Neuron (in vitro differentiated cells): ENCODE measurements around the gene CARD9.
A peak's percentile ranks its signal among the peaks of the same experiment; 100 is the strongest.

ENCODE experiments used
- H2AFZ ChIP-seq: one replicate; pipeline ENCODE4 v1.6.1; 2013; ENCODE audit warnings: low read depth, mild to moderate bottlenecking, inconsistent platforms, low read length, moderate library complexity
- H3K27me3 ChIP-seq: one replicate; pipeline ENCODE4 v1.6.1; 2013; ENCODE audit warnings: low read length; ENCODE audit not compliant: insufficient read depth
- H3K36me3 ChIP-seq: one replicate; pipeline ENCODE4 v1.6.1; 2013; ENCODE audit warnings: low read length; ENCODE audit not compliant: insufficient read depth
- H3K4me1 ChIP-seq: one replicate; pipeline ENCODE4 v1.6.1; 2013; ENCODE audit warnings: low read length; ENCODE audit not compliant: insufficient read depth
- H3K4me3 ChIP-seq: 2 replicates; pipeline ENCODE4 v1.5.1; 2013; ENCODE audit warnings: mild to moderate bottlenecking, low read length, moderate library complexity
- H3K9me3 ChIP-seq: one replicate; pipeline ENCODE4 v1.6.1; 2013; ENCODE audit warnings: low read length

CARD9 gene

GRCh38 chr9:136334541-136334940 lies 38.9 kb downstream of the CARD9 start:
- H3K36me3 ChIP-seq: peaks cover 42% of the 10 kb centered on the region
- H3K4me3 ChIP-seq: no peak overlapping the region
- H3K27me3 ChIP-seq: no peaks in the 10 kb centered on the region
- no peak overlapping the region for H2AFZ ChIP-seq
- H3K9me3 ChIP-seq: no peaks in the 10 kb centered on the region
- H3K4me1 ChIP-seq: peaks cover under 1% of the 10 kb centered on the region

GRCh38 chr9:136333486-136333885 lies 40.0 kb downstream of the CARD9 start:
- Histone ChIP-seq H2AFZ (no peak overlapping the region), H3K27me3 (no peaks in the 10 kb centered on the region), H3K9me3 (no peaks in the 10 kb centered on the region), H3K4me1 (peaks cover 11% of the 10 kb centered on the region), H3K36me3 (peaks cover 37% of the 10 kb centered on the region), H3K4me3 (no peak overlapping the region)

- peaks cover 16% of the 10 kb centered on the region for H3K4me1 ChIP-seq
- no peaks in the 10 kb centered on the region for H3K27me3 ChIP-seq
- H3K9me3 ChIP-seq: no peaks in the 10 kb centered on the region
- H3K4me3 ChIP-seq: no peak overlapping the region
- H3K36me3 ChIP-seq: peaks cover 33% of the 10 kb centered on the region
- no peak overlapping the region for H2AFZ ChIP-seq
These were observed 40.4 kb downstream of the CARD9 start for GRCh38 chr9:136333045-136333444.

- no peaks in the 10 kb centered on the region for H3K9me3 ChIP-seq
- H2AFZ ChIP-seq: no peak overlapping the region
- peaks cover 18% of the 10 kb centered on the region for H3K4me1 ChIP-seq
- H3K36me3 ChIP-seq: peaks cover 29% of the 10 kb centered on the region
- no peak overlapping the region for H3K4me3 ChIP-seq
- H3K27me3 ChIP-seq: no peaks in the 10 kb centered on the region
These were observed 40.9 kb downstream of the CARD9 start for GRCh38 chr9:136332482-136332983.

GRCh38 chr9:136331556-136332481 lies 41.6 kb downstream of the CARD9 start:
- Histone ChIP-seq H3K9me3 (no peaks in the 10 kb centered on the region), H2AFZ (no peak overlapping the region), H3K36me3 (peaks cover 22% of the 10 kb centered on the region), H3K4me1 (peaks cover 21% of the 10 kb centered on the region), H3K4me3 (no peak overlapping the region), H3K27me3 (no peaks in the 10 kb centered on the region)

GRCh38 chr9:136331030-136331429 lies 42.4 kb downstream of the CARD9 start:
- no peak overlapping the region for H3K4me3 ChIP-seq
- H2AFZ ChIP-seq: no peak overlapping the region
- H3K36me3 ChIP-seq: peaks cover 14% of the 10 kb centered on the region
- peaks cover 29% of the 10 kb centered on the region for H3K4me1 ChIP-seq
- no peaks in the 10 kb centered on the region for H3K9me3 ChIP-seq
- H3K27me3 ChIP-seq: no peaks in the 10 kb centered on the region

- H3K4me1 ChIP-seq: peaks cover 34% of the 10 kb centered on the region
- no peaks in the 10 kb centered on the region for H3K9me3 ChIP-seq
- no peak overlapping the region for H2AFZ ChIP-seq
- peaks cover 2% of the 10 kb centered on the region for H3K27me3 ChIP-seq
- peaks cover 10% of the 10 kb centered on the region for H3K36me3 ChIP-seq
- no peak overlapping the region for H3K4me3 ChIP-seq
These were observed 43.0 kb downstream of the CARD9 start for GRCh38 chr9:136330406-136330990.

GRCh38 chr9:136329636-136330405 lies 43.6 kb downstream of the CARD9 start:
- Histone ChIP-seq H3K4me3 (no peak overlapping the region), H3K9me3 (no peaks in the 10 kb centered on the region), H3K4me1 (peaks cover 34% of the 10 kb centered on the region), H3K27me3 (peaks cover 2% of the 10 kb centered on the region), H3K36me3 (peaks cover 10% of the 10 kb centered on the region), H2AFZ (no peak overlapping the region)

- Histone ChIP-seq H3K4me1 (peaks cover 34% of the 10 kb centered on the region), H3K4me3 (peak overlapping the region; percentile 91), H2AFZ (no peak overlapping the region), H3K9me3 (no peaks in the 10 kb centered on the region), H3K36me3 (peaks cover 7% of the 10 kb centered on the region), H3K27me3 (peaks cover 2% of the 10 kb centered on the region)
These were observed 44.2 kb downstream of the CARD9 start for GRCh38 chr9:136329211-136329627.

GRCh38 chr9:136328622-136329041 lies 44.8 kb downstream of the CARD9 start:
- no peak overlapping the region for H2AFZ ChIP-seq
- no peaks in the 10 kb centered on the region for H3K9me3 ChIP-seq
- peak overlapping the region; percentile 91 for H3K4me3 ChIP-seq
- peaks cover 6% of the 10 kb centered on the region for H3K36me3 ChIP-seq
- peaks cover 34% of the 10 kb centered on the region for H3K4me1 ChIP-seq
- H3K27me3 ChIP-seq: peaks cover 2% of the 10 kb centered on the region

GRCh38 chr9:136328011-136328621 lies 45.4 kb downstream of the CARD9 start:
- peaks cover 34% of the 10 kb centered on the region for H3K4me1 ChIP-seq
- peaks cover 6% of the 10 kb centered on the region for H3K36me3 ChIP-seq
- no peaks in the 10 kb centered on the region for H3K9me3 ChIP-seq
- no peak overlapping the region for H2AFZ ChIP-seq
- H3K4me3 ChIP-seq: peak overlapping the region; percentile 91
- peaks cover 2% of the 10 kb centered on the region for H3K27me3 ChIP-seq

GRCh38 chr9:136327304-136327974 lies 46.0 kb downstream of the CARD9 start, which contains the start of gene GPSM1:
TSS of gene GPSM1 (plus strand) at chr9:136327539. CDS start at chr9:136327696, 157 bp downstream.
- H3K9me3 ChIP-seq: no peaks in the 10 kb centered on the region
- peak within 1 kb of the TSS; percentile 31 for H2AFZ ChIP-seq
- H3K4me3 ChIP-seq: peak within 1 kb of the TSS; percentile 91
- peaks cover 2% of the 10 kb centered on the region for H3K27me3 ChIP-seq
- peaks cover 34% of the 10 kb centered on the region for H3K4me1 ChIP-seq
- H3K36me3 ChIP-seq: peaks cover 4% of the 10 kb centered on the region
